Mesothelial cell of epicardium (in vitro differentiated cells): ENCODE results near the gene ERCC6L2. TPM values are rescaled to one million over a fixed set of nuclear protein-coding genes. Genes with fewer than 3 reads are reported as not detected.

ENCODE experiments used
- DNase-seq, 2 experiments: peaks; one replicate each; pipeline ENCODE4 v3.0.0; 2021; ENCODE audit warnings: low spot score in 2 of 2; ENCODE audit not compliant: unreplicated experiment in 2 of 2
- H3K27ac Mint-ChIP-seq: 2 replicates; pipeline ENCODE4 v1.8.0; 2021; ENCODE audit warnings: mixed read lengths
- H3K27me3 Mint-ChIP-seq: 2 replicates; pipeline ENCODE4 v1.8.0; 2021; ENCODE audit warnings: low read depth, mixed read lengths
- H3K36me3 Mint-ChIP-seq: 2 replicates; pipeline ENCODE4 v1.8.0; 2021; ENCODE audit warnings: mixed read lengths
- H3K4me1 Mint-ChIP-seq: 2 replicates; pipeline ENCODE4 v1.8.0; 2021; ENCODE audit warnings: mixed read lengths
- H3K4me3 Mint-ChIP-seq: 2 replicates; pipeline ENCODE4 v1.8.0; 2021; ENCODE audit warnings: mild to moderate bottlenecking, moderate library complexity, mixed read lengths
- H3K9me3 Mint-ChIP-seq: 2 replicates; pipeline ENCODE4 v1.8.0; 2021; ENCODE audit warnings: mixed read lengths
- total RNA-seq: library from RNA; stranded (reverse); gene quantifications from 3 replicates; pipeline ENCODE4 v1.2.1, GENCODE V29; 2021
- TF ChIP-seq, protein P1 (sequence below): fragments of 200-600 bp; sonication (generic); IDR thresholded peaks from one replicate; pipeline ENCODE4 v1.5.0; 2021; ENCODE audit warnings: antibody characterized with exemption; ENCODE audit not compliant: unreplicated experiment

The ERCC6L2 gene
- total RNA-seq, 1 donor from 2014 or later = 63.1 TPM

DNA sequence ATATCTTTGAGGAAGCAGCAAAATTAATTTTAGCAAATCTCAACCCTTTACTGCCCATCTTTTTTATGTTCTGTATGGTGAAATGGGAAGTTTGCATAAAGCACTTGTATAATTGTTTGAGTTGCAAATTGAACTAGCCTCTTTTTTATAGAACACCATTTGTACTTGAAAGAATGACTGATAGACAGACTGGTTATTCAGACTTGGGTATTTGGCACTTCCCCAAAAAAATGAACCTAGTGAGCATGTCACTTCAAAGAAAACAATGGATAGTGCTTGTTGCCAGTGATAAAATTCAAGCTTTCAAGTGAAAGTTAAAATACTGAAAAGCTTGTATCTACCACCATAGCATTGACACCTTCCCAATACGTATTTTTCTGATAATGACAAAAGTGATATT lies 115.8 kb downstream of the ERCC6L2 start:
- H3K27ac Mint-ChIP-seq = no peak overlapping the region
- TF ChIP-seq, protein P1, sequence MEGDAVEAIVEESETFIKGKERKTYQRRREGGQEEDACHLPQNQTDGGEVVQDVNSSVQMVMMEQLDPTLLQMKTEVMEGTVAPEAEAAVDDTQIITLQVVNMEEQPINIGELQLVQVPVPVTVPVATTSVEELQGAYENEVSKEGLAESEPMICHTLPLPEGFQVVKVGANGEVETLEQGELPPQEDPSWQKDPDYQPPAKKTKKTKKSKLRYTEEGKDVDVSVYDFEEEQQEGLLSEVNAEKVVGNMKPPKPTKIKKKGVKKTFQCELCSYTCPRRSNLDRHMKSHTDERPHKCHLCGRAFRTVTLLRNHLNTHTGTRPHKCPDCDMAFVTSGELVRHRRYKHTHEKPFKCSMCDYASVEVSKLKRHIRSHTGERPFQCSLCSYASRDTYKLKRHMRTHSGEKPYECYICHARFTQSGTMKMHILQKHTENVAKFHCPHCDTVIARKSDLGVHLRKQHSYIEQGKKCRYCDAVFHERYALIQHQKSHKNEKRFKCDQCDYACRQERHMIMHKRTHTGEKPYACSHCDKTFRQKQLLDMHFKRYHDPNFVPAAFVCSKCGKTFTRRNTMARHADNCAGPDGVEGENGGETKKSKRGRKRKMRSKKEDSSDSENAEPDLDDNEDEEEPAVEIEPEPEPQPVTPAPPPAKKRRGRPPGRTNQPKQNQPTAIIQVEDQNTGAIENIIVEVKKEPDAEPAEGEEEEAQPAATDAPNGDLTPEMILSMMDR = no peak
- peaks cover 39% of the 10 kb centered on the region for H3K36me3 Mint-ChIP-seq

DNA sequence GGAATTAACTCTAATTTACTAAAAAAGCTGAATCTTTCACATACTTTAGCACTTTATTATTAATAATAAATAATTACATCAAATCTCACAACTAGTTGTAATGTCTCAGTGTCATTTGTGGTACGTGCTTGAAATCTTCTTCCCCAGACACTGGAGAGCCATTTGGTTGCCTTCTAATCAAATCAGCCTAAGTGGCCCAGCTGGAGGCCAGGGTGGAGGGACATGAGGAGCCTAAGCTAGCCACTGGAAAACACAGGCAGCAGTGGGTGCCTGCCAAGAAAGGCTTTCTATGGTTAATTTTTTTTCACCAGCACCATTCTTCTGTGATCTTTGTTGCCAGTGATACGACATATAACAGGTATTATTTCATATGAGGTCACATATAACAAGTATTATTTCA lies 117.0 kb downstream of the ERCC6L2 start:
- no peaks in the 10 kb centered on the region for H3K4me1 Mint-ChIP-seq
- DNase-seq = no peak
- H3K9me3 Mint-ChIP-seq = peaks cover 3% of the 10 kb centered on the region
- no peaks in the 10 kb centered on the region for H3K27me3 Mint-ChIP-seq
- H3K4me3 Mint-ChIP-seq = no peak overlapping the region
- peaks cover 35% of the 10 kb centered on the region for H3K36me3 Mint-ChIP-seq
- H3K27ac Mint-ChIP-seq = no peak overlapping the region
- TF ChIP-seq, protein P1 = no peak

More for the DNA sequence above, 115.8 kb downstream of the ERCC6L2 start:
- Mint-ChIP-seq H3K4me1 (no peaks in the 10 kb centered on the region), H3K9me3 (peaks cover 11% of the 10 kb centered on the region), H3K4me3 (no peak overlapping the region), H3K27me3 (no peaks in the 10 kb centered on the region)
- no peak for DNase-seq

DNA sequence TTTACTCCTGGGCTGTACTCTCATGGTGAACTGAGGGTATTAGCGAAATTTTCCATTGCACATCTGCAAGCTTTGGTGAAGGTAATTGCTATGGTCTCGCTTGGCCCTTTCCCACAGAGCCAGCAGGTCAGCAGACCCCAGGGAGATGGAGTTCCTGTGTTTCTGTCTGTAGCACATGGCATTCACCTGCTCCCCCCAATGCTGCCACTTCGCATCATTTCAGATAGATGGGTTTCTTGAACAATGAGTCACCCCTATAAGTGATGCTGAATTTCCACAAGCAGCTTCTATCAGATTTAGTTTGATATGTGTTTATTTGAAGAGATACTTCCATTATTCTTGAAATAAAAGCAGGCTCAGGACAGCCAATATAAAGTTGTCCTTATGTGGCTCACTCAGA lies 117.8 kb downstream of the ERCC6L2 start:
- Mint-ChIP-seq H3K27ac (no peak overlapping the region), H3K27me3 (no peaks in the 10 kb centered on the region), H3K36me3 (peaks cover 30% of the 10 kb centered on the region), H3K4me3 (no peak overlapping the region), H3K4me1 (no peaks in the 10 kb centered on the region), H3K9me3 (peaks cover under 1% of the 10 kb centered on the region)
- TF ChIP-seq, protein P1 = no peak
- no peak for DNase-seq

DNA sequence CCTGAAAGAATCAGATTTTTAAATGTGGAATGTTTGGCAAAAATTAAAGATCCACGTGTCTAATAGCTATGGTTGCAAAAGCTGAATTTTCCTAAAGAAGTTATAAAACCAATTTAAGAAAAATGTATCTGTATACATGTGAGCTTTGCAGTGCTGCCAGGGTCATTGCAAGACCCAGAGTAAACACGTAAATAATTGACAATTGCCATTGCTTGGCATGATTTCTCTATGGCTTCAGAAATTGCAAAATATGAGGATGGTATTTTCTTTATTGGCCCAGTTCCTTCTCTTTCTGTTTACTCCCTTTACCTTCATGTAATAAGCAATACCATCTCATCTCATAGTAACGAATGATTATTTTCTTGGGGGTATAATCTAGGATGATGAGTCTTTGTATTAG lies 123.9 kb downstream of the ERCC6L2 start:
- peaks cover 8% of the 10 kb centered on the region for H3K9me3 Mint-ChIP-seq

DNA sequence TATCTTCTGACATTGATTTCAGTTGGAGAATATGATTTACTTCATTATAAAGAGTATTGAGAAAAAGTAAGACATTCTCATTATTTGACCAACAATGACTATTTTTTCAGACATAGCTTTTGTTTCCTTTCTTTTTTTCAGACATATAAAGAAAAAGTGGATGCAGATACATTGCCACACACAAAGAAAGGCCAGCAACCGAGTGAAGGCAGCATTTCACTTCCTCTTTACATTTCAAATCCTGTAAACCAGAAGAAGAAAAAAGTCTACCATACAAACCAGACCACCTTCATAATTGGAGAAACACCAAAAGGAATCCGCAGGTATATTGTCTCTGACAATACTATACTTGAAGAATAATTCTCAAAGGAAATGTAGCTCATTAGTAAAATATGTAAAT lies 128.9 kb downstream of the ERCC6L2 start:
- DNase-seq = no peak

More for the DNA sequence above, 123.9 kb downstream of the ERCC6L2 start:
- H3K4me1 Mint-ChIP-seq = no peaks in the 10 kb centered on the region
- H3K4me3 Mint-ChIP-seq = no peak overlapping the region
- no peak overlapping the region for H3K27ac Mint-ChIP-seq
- TF ChIP-seq, protein P1 = no peak
- H3K27me3 Mint-ChIP-seq = no peaks in the 10 kb centered on the region
- peaks cover 48% of the 10 kb centered on the region for H3K36me3 Mint-ChIP-seq
- no peak for DNase-seq

More for the DNA sequence above, 128.9 kb downstream of the ERCC6L2 start:
- TF ChIP-seq, protein P1 = no peak
- Mint-ChIP-seq H3K27me3 (no peaks in the 10 kb centered on the region), H3K36me3 (peaks cover 33% of the 10 kb centered on the region), H3K27ac (no peak overlapping the region), H3K4me1 (no peaks in the 10 kb centered on the region), H3K9me3 (peaks cover 8% of the 10 kb centered on the region), H3K4me3 (no peak overlapping the region)
